GM23338 (cell line): ENCODE results near the gene PBXIP1. TPM values are rescaled to one million over a fixed set of nuclear protein-coding genes. Genes with fewer than 3 reads are reported as not detected.

Experiments
- ATAC-seq: fragments of 200-7000 bp; cut with Tn5 transposase; 3 replicates; pipeline ENCODE4 v1.9.1; 2020
- DNase-seq: peaks from one replicate; pipeline ENCODE4 v3.0.0-alpha.2; 2015; ENCODE audit warnings: low spot score
- H2AFZ ChIP-seq: fragments of 200-600 bp; sonication (generic); 2 replicates; pipeline ENCODE4 v1.8.0; 2016; ENCODE audit warnings: antibody characterized with exemption, mild to moderate bottlenecking, moderate library complexity
- H3F3A ChIP-seq: fragments of 200-600 bp; sonication (generic); replicated peaks from 2 replicates; pipeline ENCODE4 v1.8.0; 2017; ENCODE audit warnings: antibody characterized with exemption, mixed run types, low read depth
- H3K27ac ChIP-seq: fragments of 200-600 bp; sonication (generic); 2 replicates; pipeline ENCODE4 v1.6.1; 2016; ENCODE audit warnings: low read depth
- H3K27me3 ChIP-seq: fragments of 200-600 bp; sonication (generic); 2 replicates; pipeline ENCODE4 v1.8.0; 2016; ENCODE audit warnings: mild to moderate bottlenecking, mixed run types, moderate library complexity; ENCODE audit not compliant: insufficient read depth
- H3K36me3 ChIP-seq: fragments of 200-600 bp; sonication (generic); 2 replicates; pipeline ENCODE4 v1.8.0; 2016; ENCODE audit warnings: mild to moderate bottlenecking; ENCODE audit not compliant: insufficient read depth
- H3K4me1 ChIP-seq: fragments of 200-600 bp; sonication (generic); 2 replicates; pipeline ENCODE4 v1.8.0; 2016; ENCODE audit warnings: mild to moderate bottlenecking, moderate library complexity; ENCODE audit not compliant: insufficient read depth
- H3K4me2 ChIP-seq: fragments of 200-600 bp; sonication (generic); 2 replicates; pipeline ENCODE4 v1.7.1; 2017; ENCODE audit warnings: mixed run types
- H3K4me3 ChIP-seq: fragments of 200-600 bp; sonication (generic); 2 replicates; pipeline ENCODE4 v1.6.1; 2016; ENCODE audit warnings: mixed run types
- H3K79me2 ChIP-seq: fragments of 200-600 bp; sonication (generic); replicated peaks from 2 replicates; pipeline ENCODE4 v1.8.0; 2017; ENCODE audit warnings: mild to moderate bottlenecking; ENCODE audit not compliant: insufficient read depth
- H3K9me2 ChIP-seq: fragments of 200-600 bp; sonication (generic); 2 replicates; pipeline ENCODE4 v1.8.0; 2017; ENCODE audit not compliant: insufficient read depth
- H4K20me1 ChIP-seq: fragments of 200-600 bp; sonication (generic); replicated peaks from 2 replicates; pipeline ENCODE4 v1.8.0; 2017; ENCODE audit warnings: mild to moderate bottlenecking; ENCODE audit not compliant: insufficient read depth
- H3K27ac Mint-ChIP-seq: 2 replicates; pipeline ENCODE4 v1.8.0; 2020; ENCODE audit warnings: inconsistent platforms, mild to moderate bottlenecking, moderate library complexity, mixed read lengths
- H3K27me3 Mint-ChIP-seq: 3 replicates; pipeline ENCODE4 v1.8.0; 2022; ENCODE audit warnings: low read depth, mild to moderate bottlenecking, moderate library complexity, mixed read lengths, inconsistent platforms; ENCODE audit not compliant: insufficient read depth, poor library complexity
- H3K36me3 Mint-ChIP-seq: 3 replicates; pipeline ENCODE4 v1.8.0; 2021; ENCODE audit warnings: low read depth, mild to moderate bottlenecking, inconsistent platforms, moderate library complexity, mixed read lengths
- H3K4me1 Mint-ChIP-seq: 3 replicates; pipeline ENCODE4 v1.8.0; 2020; ENCODE audit warnings: mild to moderate bottlenecking, inconsistent platforms, mixed read lengths
- H3K4me3 Mint-ChIP-seq: 3 replicates; pipeline ENCODE4 v1.8.0; 2021; ENCODE audit warnings: moderate library complexity, mild to moderate bottlenecking, inconsistent platforms, mixed read lengths
- H3K9me3 Mint-ChIP-seq: 3 replicates; pipeline ENCODE4 v1.8.0; 2020; ENCODE audit warnings: moderate library complexity, mild to moderate bottlenecking, inconsistent platforms, mixed read lengths
- CREB1 ChIP-seq: fragments of 250-450 bp; sonication (Bioruptor Pico); IDR thresholded peaks from 2 replicates; pipeline ENCODE4 v1.5.0; 2020; ENCODE audit warnings: low read depth, mild to moderate bottlenecking, moderate library complexity
- CTCF ChIP-seq, 2 experiments: fragments of 200-600 bp in 1 of 2; sonication (generic) in 1 of 2; conservative IDR thresholded peaks; 2 replicates each; pipeline versions ENCODE4 v1.5.1 to v1.6.1; 2016 to 2017; ENCODE audit warnings: antibody characterized with exemption in 2 of 2, low read depth in 2 of 2, mild to moderate bottlenecking in 2 of 2, moderate library complexity in 1 of 2
- ETS1 ChIP-seq: IDR thresholded peaks from 2 replicates; pipeline ENCODE4 v1.6.1; 2016; ENCODE audit warnings: antibody characterized with exemption
- EZH2 ChIP-seq: fragments of 200-600 bp; sonication (generic); IDR thresholded peaks from one replicate; pipeline ENCODE4 v1.8.0; 2017; ENCODE audit warnings: antibody characterized with exemption, mild to moderate bottlenecking, low read depth; ENCODE audit not compliant: unreplicated experiment
- EZH2phosphoT487 ChIP-seq: fragments of 200-600 bp; sonication (generic); IDR thresholded peaks from one replicate; pipeline ENCODE4 v1.8.1; 2018; ENCODE audit warnings: antibody characterized with exemption; ENCODE audit not compliant: unreplicated experiment
- JUNB ChIP-seq: IDR thresholded peaks from one replicate; pipeline ENCODE4 v1.6.1; 2016; ENCODE audit warnings: antibody characterized with exemption; ENCODE audit not compliant: unreplicated experiment
- NANOG ChIP-seq: IDR thresholded peaks from 2 replicates; pipeline ENCODE4 v1.6.1; 2016; ENCODE audit warnings: antibody characterized with exemption, borderline replicate concordance
- POLR2AphosphoS5 ChIP-seq: IDR thresholded peaks from 2 replicates; pipeline ENCODE4 v1.6.1; 2016; ENCODE audit warnings: antibody characterized with exemption, low read depth
- REST ChIP-seq: IDR thresholded peaks from one replicate; pipeline ENCODE4 v1.6.1; 2018; ENCODE audit warnings: antibody characterized with exemption; ENCODE audit not compliant: unreplicated experiment
- ZNF114 ChIP-seq: fragments of 250-450 bp; sonication (Bioruptor Pico); IDR thresholded peaks from 2 replicates; pipeline ENCODE4 v1.5.0; 2020; ENCODE audit warnings: mild to moderate bottlenecking, moderate library complexity
- ZNF331 ChIP-seq: fragments of 250-450 bp; sonication (Bioruptor Pico); IDR thresholded peaks from 2 replicates; pipeline ENCODE4 v1.5.0; 2020; ENCODE audit warnings: low read depth, mild to moderate bottlenecking, moderate library complexity
- ZNF462 ChIP-seq: fragments of 250-450 bp; sonication (Bioruptor Pico); IDR thresholded peaks from 2 replicates; pipeline ENCODE4 v1.5.0; 2020; ENCODE audit warnings: mild to moderate bottlenecking, moderate library complexity
- polyA plus RNA-seq: library from polyadenylated mRNA; unstranded; fragments of >200 nt; fragmentation: Nextera tagmentation; extraction: Ambion mirVana; gene quantifications from 2 replicates; pipeline ENCODE4 v1.2.1, GENCODE V29; 2016
- total RNA-seq: library from RNA; depleted of rRNA; stranded (reverse); fragments of >200 nt; shearing (Covaris generic); gene quantifications from 2 replicates; pipeline ENCODE4 v1.2.3, GENCODE V29; 2014

The PBXIP1 gene
- total and polyA plus RNA-seq, 2 experiments from 2014 or later = 7.0 to 31.8 TPM

- Mint-ChIP-seq H3K4me1 (peaks cover 29% of the 10 kb centered on the region), H3K9me3 (peaks cover under 1% of the 10 kb centered on the region; the same call in 1 of the 3 replicates), H3K27me3 (peaks cover 27% of the 10 kb centered on the region), H3K36me3 (no peaks in the 10 kb centered on the region; the same call in 1 of the 3 replicates), H3K27ac (no peak overlapping the region; the same call in 1 of the 2 replicates), H3K4me3 (no peak overlapping the region)
- TF ChIP-seq JUNB (no peak), ZNF462 (CRISPR knock-in tag) (no peak), EZH2phosphoT487 (no peak), EZH2 (no peak), POLR2AphosphoS5 (no peak), ZNF331 (CRISPR knock-in tag) (no peak), CTCF (conservative IDR thresholded peaks at IDR 0.05; ENCODE audit: low read depth in 2 of 2) (no peak), NANOG (no peak), CREB1 (CRISPR knock-in tag) (no peak), ZNF114 (CRISPR knock-in tag) (no peak), REST (no peak), ETS1 (no peak)
- Histone ChIP-seq H2AFZ (no peak overlapping the region), H3K4me2 (no peak overlapping the region), H3F3A (peaks cover 10% of the 10 kb centered on the region), H4K20me1 (no peaks in the 10 kb centered on the region), H3K27ac (no peak overlapping the region), H3K27me3 (no peaks in the 10 kb centered on the region), H3K4me3 (no peak overlapping the region), H3K79me2 (no peaks in the 10 kb centered on the region), H3K36me3 (no peaks in the 10 kb centered on the region), H3K4me1 (peaks cover 14% of the 10 kb centered on the region), H3K9me2 (no peaks in the 10 kb centered on the region)
- ATAC-seq = no peak
- peak; percentile 66 for DNase-seq
Observed at GRCh38 chr1:154941333-154942013, 14.4 kb downstream of the PBXIP1 start.
